HepG2 (cell line): ENCODE data around the gene SSX5. TPM values are rescaled to one million over a fixed set of nuclear protein-coding genes. Genes with fewer than 3 reads are reported as not detected.
"Not testable (repeated sequence)": the region's sequence is repeated elsewhere in the genome, so short reads cannot be mapped to it uniquely, and the experiment has no call there.

Source experiments
- ATAC-seq: fragments of 200-7000 bp; cut with Tn5 transposase; 3 replicates; pipeline ENCODE4 v1.9.1; 2020; ENCODE audit warnings: mild to moderate bottlenecking, moderate library complexity
- BruUV-seq: library from RNA; stranded (reverse); fragments of 400-500 nt; replicated peaks from 2 replicates; lab custom pipeline; 2021; lab: Mats Ljungman, UMichigan
- CTCF ChIA-PET: fragments of 300-600 bp; formaldehyde crosslinking; extraction: SDS; loops from one replicate; lab custom pipeline; 2021; ENCODE audit warnings: low total read pairs, inconsistent platforms, low intra/inter-chr PET ratio; lab: Yijun Ruan, JAX
- POLR2A ChIA-PET: fragments of 350-600 bp; sonication (Branson Sonifier 250); formaldehyde crosslinking; loops from one replicate; lab custom pipeline; 2020; ENCODE audit warnings: antibody characterized with exemption, inconsistent platforms; lab: Yijun Ruan, JAX
- DNase-seq: peaks from one replicate; pipeline ENCODE4 v3.0.0-alpha.2; 2015; ENCODE audit warnings: low spot score
- FAIRE-seq: peaks from 3 replicates; lab custom pipeline; 2011; peaks lifted over from hg19 to GRCh38; lab: Jason Lieb, UNC
- H2AFZ ChIP-seq: one replicate; pipeline ENCODE4 v1.6.1; 2011; ENCODE audit warnings: low read length, inconsistent platforms
- H3K27ac ChIP-seq: fragments of 300-600 bp; 3 replicates; pipeline ENCODE4 v1.8.0; 2011; ENCODE audit warnings: mixed run types, mild to moderate bottlenecking, mixed read lengths, low read length, inconsistent platforms; ENCODE audit not compliant: insufficient read depth; ENCODE audit errors: extremely low read length
- H3K27me3 ChIP-seq, 2 experiments: fragments of 200-600 bp in 1 of 2; 2 replicates in 1 of 2; 3 replicates in 1 of 2; pipeline versions ENCODE4 v1.6.0 to v1.8.0; 2011; ENCODE audit warnings: low read length in 2 of 2, mild to moderate bottlenecking in 2 of 2, moderate library complexity in 2 of 2, inconsistent platforms in 1 of 2; ENCODE audit not compliant: insufficient read depth in 2 of 2, control insufficient read depth in 1 of 2
- H3K36me3 ChIP-seq, 2 experiments: fragments of 200-600 bp in 1 of 2; replicated peaks in 1 of 2; 2 replicates in 1 of 2; 3 replicates in 1 of 2; pipeline versions ENCODE4 v1.5.1 to v1.8.0; 2011; ENCODE audit warnings: low read length in 2 of 2, inconsistent platforms in 1 of 2; ENCODE audit not compliant: insufficient read depth in 2 of 2, control insufficient read depth in 1 of 2
- H3K4me1 ChIP-seq: 2 replicates; pipeline ENCODE4 v1.5.1; 2012; ENCODE audit warnings: low read length, inconsistent platforms; ENCODE audit not compliant: insufficient read depth
- H3K4me2 ChIP-seq: 2 replicates; pipeline ENCODE4 v1.6.0; 2011; ENCODE audit warnings: low read depth, low read length, inconsistent platforms
- H3K4me3 ChIP-seq, 3 experiments: fragments of 200-600 bp in 1 of 3; sonication (generic), shearing (Covaris generic) in 1 of 3; replicated peaks in 1 of 3; 2 replicates each; pipeline ENCODE4 v1.5.1; 2011 to 2016; ENCODE audit warnings: low read length in 3 of 3, inconsistent platforms in 2 of 3, low read depth in 2 of 3, mild to moderate bottlenecking in 2 of 3, control low read depth in 1 of 3, mixed read lengths in 1 of 3; ENCODE audit not compliant: insufficient read depth in 1 of 3
- H3K79me2 ChIP-seq: one replicate; pipeline ENCODE4 v1.6.1; 2011; ENCODE audit warnings: low read length, inconsistent platforms; ENCODE audit not compliant: insufficient read depth
- H3K9ac ChIP-seq: 2 replicates; pipeline ENCODE4 v1.6.0; 2011; ENCODE audit warnings: mild to moderate bottlenecking, low read depth, low read length, inconsistent platforms; ENCODE audit not compliant: insufficient read depth
- H3K9me3 ChIP-seq: 2 replicates; pipeline ENCODE4 v1.5.1; 2012; ENCODE audit warnings: mild to moderate bottlenecking, low read length
- H4K20me1 ChIP-seq: 2 replicates; pipeline ENCODE4 v1.6.0; 2011; ENCODE audit warnings: inconsistent platforms, mild to moderate bottlenecking, low read length, moderate library complexity; ENCODE audit not compliant: insufficient read depth
- WGBS: methylation state at CpG from one replicate; pipeline ENCODE4 v1.1.6; 2017; ENCODE audit warnings: low lambda C conversion rate; 5-methylcytosine and 5-hydroxymethylcytosine counted together
- in situ Hi-C: cut with HindIII; loops from 2 replicates; pipeline ENCODE4 v1.10.0; 2017; ENCODE audit warnings: low pct_unique_long_range_greater_than_20kb; ENCODE audit not compliant: extremely low pct_ligation_motif_present
- intact Hi-C: fragments of 100-400 bp; cut with micrococcal nuclease; formaldehyde crosslinking; loops from one replicate; pipeline ENCODE4 v1.10.0; 2022; ENCODE audit not compliant: unreplicated experiment
- polyA plus RNA-seq, 8 experiments: library from polyadenylated mRNA; depleted of rRNA in 3 of 8; stranded (reverse) in 7 of 8; unstranded in 1 of 8; fragments of >200 nt; fragmentation: Illumina TruSeq in 4 of 8; extraction: Trizol in 4 of 8; gene quantifications; 2 replicates each; pipeline versions ENCODE4 v1.2.1 to v1.2.3, GENCODE V29; 2011 to 2016; ENCODE audit warnings: low read depth in 4 of 8, missing spikeins in 1 of 8, mixed read lengths in 1 of 8; ENCODE audit not compliant: insufficient read depth in 1 of 8
- small RNA-seq, 3 experiments: library from RNA; depleted of rRNA; stranded (forward); fragments of <200 nt; gene quantifications; one replicate each; pipeline ENCODE3, GENCODE V24; 2012; ENCODE audit warnings: low read depth in 2 of 3, low replicate concordance in 1 of 3; ENCODE audit not compliant: insufficient read length in 3 of 3, insufficient read depth in 2 of 3
- total RNA-seq, 5 experiments: library from RNA; depleted of rRNA; stranded (reverse); fragments of >200 nt; fragmentation: Illumina TruSeq; extraction: Trizol; gene quantifications; 2 replicates each; pipeline ENCODE4 v1.2.3, GENCODE V29; 2016; ENCODE audit warnings: low read depth in 1 of 5

The SSX5 gene
- total and polyA plus RNA-seq, 2 of the 13 experiments (the other 11 are each of a cell fraction or from before 2014, with no cell fraction given): not detected

DNA sequence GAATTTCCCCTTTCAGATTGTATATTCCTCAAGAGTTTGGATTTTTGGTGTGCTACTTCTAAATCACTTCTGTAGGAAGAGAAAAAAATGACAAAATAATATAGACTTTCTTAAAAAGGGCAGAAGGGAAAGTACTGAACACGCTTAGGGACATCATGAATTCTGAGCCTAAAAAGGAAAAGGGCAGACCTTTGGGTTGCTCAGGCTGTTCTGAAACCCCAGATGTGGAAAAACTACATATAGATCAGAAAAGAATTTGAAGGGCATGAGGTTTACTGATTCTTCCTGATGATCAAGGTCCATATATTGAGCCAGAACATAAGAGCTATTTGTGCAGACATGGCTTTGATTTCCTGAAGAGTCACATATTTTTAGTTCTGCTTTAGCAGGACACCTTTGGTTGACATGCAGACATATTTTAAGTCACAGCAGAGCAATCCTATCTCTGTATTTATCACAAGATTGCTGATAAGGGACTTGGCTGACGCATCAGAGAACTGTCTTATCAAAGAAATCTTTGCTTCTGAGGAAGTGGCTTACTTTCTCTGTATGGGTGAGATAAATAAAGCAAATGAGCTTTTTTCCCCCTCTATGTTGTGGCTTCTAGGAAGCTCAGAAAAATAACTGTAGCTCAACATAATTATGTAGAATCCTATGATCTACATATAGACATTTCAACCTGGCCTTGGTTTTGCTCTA is 54.6 kb downstream of the SSX5 start:
- FAIRE-seq, H3K27ac ChIP-seq, H3K9me3 ChIP-seq, CTCF ChIA-PET, H3K9ac ChIP-seq, H3K4me3 ChIP-seq, BruUV-seq, H4K20me1 ChIP-seq, ATAC-seq, POLR2A ChIA-PET, in situ Hi-C loops, H3K27me3 ChIP-seq, H3K79me2 ChIP-seq, H3K36me3 ChIP-seq, H2AFZ ChIP-seq, H3K4me1 ChIP-seq, intact Hi-C loops, DNase-seq, H3K4me2 ChIP-seq: not testable (repeated sequence)
- WGBS: no CpG with 5 or more reads among the region's 2 CpGs

DNA sequence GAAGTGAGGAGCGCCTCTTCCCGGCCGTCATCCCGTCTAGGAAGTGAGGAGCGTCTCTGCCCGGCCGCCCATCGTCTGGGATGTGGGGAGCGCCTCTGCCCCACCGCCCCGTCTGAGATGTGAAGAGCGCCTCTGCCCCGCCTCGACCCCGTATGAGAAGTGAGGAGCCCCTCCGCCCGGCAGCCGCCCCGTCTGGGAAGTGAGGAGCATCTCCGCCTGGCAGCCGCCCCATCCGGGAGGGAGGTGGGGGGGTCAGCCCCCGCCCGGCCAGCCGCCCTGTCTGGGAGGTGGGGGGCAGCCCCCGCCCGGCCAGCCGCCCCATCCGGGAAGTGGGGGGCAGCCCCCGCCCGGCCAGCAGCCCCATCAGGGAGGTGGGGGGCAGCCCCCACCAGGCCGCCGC is 57.5 kb downstream of the SSX5 start:
- H3K4me2 ChIP-seq, intact Hi-C loops, H3K9ac ChIP-seq, in situ Hi-C loops, H3K4me1 ChIP-seq, H3K27me3 ChIP-seq, CTCF ChIA-PET, H3K9me3 ChIP-seq, DNase-seq, ATAC-seq, H3K4me3 ChIP-seq, H3K27ac ChIP-seq, POLR2A ChIA-PET, H2AFZ ChIP-seq, FAIRE-seq, H3K36me3 ChIP-seq, H3K79me2 ChIP-seq, H4K20me1 ChIP-seq, BruUV-seq: not testable (repeated sequence)
- no CpG with 5 or more reads among the region's 33 CpGs for WGBS

Small RNAs within 50 kb of the gene (small RNA-seq; reads per million reads assigned to genes)
- gene AC245047.3: 0 reads per million in 3 experiments
- gene AC245047.7: 0 reads per million in 3 experiments
- gene RNA5SP503: 0 reads per million in 3 experiments
- gene RNU6-707P: 0 reads per million in 3 experiments

Other genes with a start within 250 kb of the SSX5 start
- gene ZNF182, start 192.8 kb downstream of the SSX5 start, total RNA-seq (2016; rRNA removed; fragmentation: Illumina TruSeq; extraction: Trizol): 4.5 and 4.8 TPM in 2 replicates
- 2.1 TPM in 2 replicates for gene ZNF182, start 192.8 kb downstream of the SSX5 start, polyA plus RNA-seq (2011; rRNA removed)
- not detected in 2 replicates for gene SPACA5, start 189.8 kb downstream of the SSX5 start, total RNA-seq (2016; rRNA removed; fragmentation: Illumina TruSeq; extraction: Trizol)
- gene SPACA5, start 189.8 kb downstream of the SSX5 start, polyA plus RNA-seq (2011; rRNA removed): not detected in 2 replicates
- gene ZNF630, start 125.2 kb downstream of the SSX5 start, total RNA-seq (2016; rRNA removed; fragmentation: Illumina TruSeq; extraction: Trizol): not detected in 2 replicates
- not detected in 2 replicates for gene ZNF630, start 125.2 kb downstream of the SSX5 start, polyA plus RNA-seq (2011; rRNA removed)
- gene SPACA5B, start 66.2 kb downstream of the SSX5 start, total RNA-seq (2016; rRNA removed; fragmentation: Illumina TruSeq; extraction: Trizol): not detected in 2 replicates
- gene SPACA5B, start 66.2 kb downstream of the SSX5 start, polyA plus RNA-seq (2011; rRNA removed): not detected in 2 replicates
- gene SSX1, start 58.6 kb upstream of the SSX5 start, total RNA-seq (2016; rRNA removed; fragmentation: Illumina TruSeq; extraction: Trizol): not detected in 2 replicates
- not detected in 2 replicates for gene SSX1, start 58.6 kb upstream of the SSX5 start, polyA plus RNA-seq (2011; rRNA removed)
- gene SSX3, start 159.9 kb upstream of the SSX5 start, total RNA-seq (2016; rRNA removed; fragmentation: Illumina TruSeq; extraction: Trizol): not detected in 2 replicates
- gene SSX3, start 159.9 kb upstream of the SSX5 start, polyA plus RNA-seq (2011; rRNA removed): not detected in 2 replicates
- gene SSX4, start 186.7 kb upstream of the SSX5 start, total RNA-seq (2016; rRNA removed; fragmentation: Illumina TruSeq; extraction: Trizol): not detected in 2 replicates
- not detected in 2 replicates for gene SSX4, start 186.7 kb upstream of the SSX5 start, polyA plus RNA-seq (2011; rRNA removed)
- gene SSX4B, start 215.2 kb upstream of the SSX5 start, total RNA-seq (2016; rRNA removed; fragmentation: Illumina TruSeq; extraction: Trizol): not detected in 2 replicates
- gene SSX4B, start 215.2 kb upstream of the SSX5 start, polyA plus RNA-seq (2011; rRNA removed): not detected in 2 replicates